Astrocyte of the cerebellum (primary cell): Measurements from ENCODE around the gene DISC1.

Source experiments
- DNase-seq: peaks from one replicate; pipeline ENCODE4 v3.0.0-alpha.2; 2011; ENCODE audit warnings: low read depth
- H3K4me3 ChIP-seq: 2 replicates; pipeline ENCODE4 v1.5.1; 2011; ENCODE audit warnings: mild to moderate bottlenecking, low read depth, low read length, moderate library complexity
- CTCF ChIP-seq: IDR thresholded peaks from 2 replicates; pipeline ENCODE4 v1.5.1; 2012; ENCODE audit warnings: low read length, low read depth, moderate library complexity, mild to moderate bottlenecking; ENCODE audit errors: missing control alignments
- in situ Hi-C: cut with HindIII; loops from 2 replicates; pipeline ENCODE4 v1.10.0; 2017; ENCODE audit warnings: low sequenced_read_pairs

The DISC1 gene

GRCh38 chr1:232020352-232020751, 393.8 kb downstream of the DISC1 start:
- DNase-seq, result no peak
- in situ Hi-C loops, result no loop called here
- no peak for TF ChIP-seq CTCF
- no peak overlapping the region for H3K4me3 ChIP-seq

- in situ Hi-C loops, result no loop called here
Measured at GRCh38 chr1:232029315-232029714, 402.7 kb downstream of the DISC1 start.

GRCh38 chr1:232031156-232031555, 404.6 kb downstream of the DISC1 start:
- TF ChIP-seq CTCF, result no peak
- no peak for DNase-seq
- H3K4me3 ChIP-seq, result no peak overlapping the region
- in situ Hi-C loops, result loop anchor here (5.0 kb wide), 1 partner anchor 49 kb away; no protein-coding TSS in a partner anchor

More at GRCh38 chr1:232029315-232029714, 402.7 kb downstream of the DISC1 start:
- TF ChIP-seq CTCF, result no peak
- no peak for DNase-seq
- no peak overlapping the region for H3K4me3 ChIP-seq

GRCh38 chr1:232033285-232033684, 406.7 kb downstream of the DISC1 start:
- no peak overlapping the region for H3K4me3 ChIP-seq
- DNase-seq, result no peak
- no peak for TF ChIP-seq CTCF
- in situ Hi-C loops, result loop anchor here (5.0 kb wide), 1 partner anchor 51 kb away; no protein-coding TSS in a partner anchor

GRCh38 chr1:232034556-232034955, 408.0 kb downstream of the DISC1 start:
- in situ Hi-C loops, result loop anchor here (5.0 kb wide), 1 partner anchor 52 kb away; no protein-coding TSS in a partner anchor
- TF ChIP-seq CTCF, result no peak
- DNase-seq, result no peak
- H3K4me3 ChIP-seq, result no peak overlapping the region

GRCh38 chr1:232036181-232036933, 409.8 kb downstream of the DISC1 start:
- DNase-seq, result no peak
- in situ Hi-C loops, result no loop called here
- H3K4me3 ChIP-seq, result no peak overlapping the region
- TF ChIP-seq CTCF, result no peak
